Hippocampal formation (tissue), 2 donors: ENCODE results near the gene SERPINH1.
"Not testable (repeated sequence)": the region's sequence is repeated elsewhere in the genome, so short reads cannot be mapped to it uniquely, and the experiment has no call there.

Experiments
- DNase-seq, 2 donors: peaks; one replicate each; lab custom pipeline; 2025; lab: John Stamatoyannopoulos, UW

SERPINH1 gene

DNA sequence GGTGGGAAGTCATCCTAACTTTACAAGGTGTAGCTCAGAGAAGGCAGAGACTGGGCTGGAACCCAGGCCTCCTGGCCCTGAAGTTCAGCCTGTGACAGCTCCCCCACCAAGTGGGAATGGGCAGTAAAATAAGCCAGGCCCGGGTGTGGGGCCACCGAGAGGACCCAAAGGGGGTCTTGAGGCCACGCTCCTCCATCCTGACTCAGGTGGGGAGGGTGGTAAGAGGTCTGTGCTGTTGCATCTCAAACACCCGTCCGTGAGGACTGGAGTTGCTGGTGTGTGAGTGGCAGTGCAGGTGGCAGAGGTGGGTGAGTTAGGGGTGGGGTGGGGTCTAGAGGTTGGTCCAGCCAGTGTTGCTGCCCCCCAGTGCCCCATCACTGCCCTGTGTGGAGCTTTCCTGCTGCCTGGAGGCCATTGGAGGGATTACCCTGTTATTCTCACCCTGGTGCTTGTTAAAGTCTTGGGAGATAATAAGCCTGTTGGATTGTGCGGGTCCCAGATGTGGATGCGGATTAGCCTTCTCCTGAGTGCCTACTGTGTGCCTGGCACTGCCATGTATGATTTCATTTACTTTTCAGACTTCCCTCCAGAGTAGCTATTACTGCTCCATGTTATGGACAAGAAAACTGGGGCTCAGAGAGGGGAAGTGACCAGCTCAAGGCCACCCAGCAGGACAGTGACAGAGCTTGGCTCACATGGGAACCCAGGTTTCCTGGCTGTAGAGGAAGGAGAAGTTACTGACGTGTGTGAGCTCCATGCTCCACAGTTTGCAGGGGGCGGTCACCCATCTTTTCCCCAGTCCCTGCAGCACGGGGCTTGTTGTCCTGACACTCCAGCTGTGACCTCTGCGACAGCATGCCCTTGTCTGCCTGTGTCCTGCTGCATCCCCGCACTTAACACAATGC, 12.9 kb downstream of the SERPINH1 start:
- DNase-seq, result no peak

DNA sequence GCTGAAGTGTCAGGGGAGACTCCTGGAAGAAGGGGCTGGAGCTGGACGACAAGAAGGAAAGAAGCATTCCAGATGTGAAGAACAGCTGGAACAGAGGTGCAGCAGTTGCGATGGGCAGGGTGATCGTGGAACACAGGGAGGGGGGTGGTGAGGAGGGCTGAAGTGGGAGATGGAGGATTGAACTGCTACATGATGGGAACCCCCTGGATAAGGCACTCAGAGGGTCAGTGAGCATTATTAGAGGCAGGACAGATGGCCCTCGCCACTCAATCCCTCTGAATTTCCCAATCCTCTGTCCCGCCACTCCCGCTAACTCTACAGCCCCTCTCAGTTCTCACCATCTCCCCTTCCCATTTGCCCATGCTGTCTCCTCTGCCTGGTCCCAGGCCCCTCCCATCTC, 14.0 kb downstream of the SERPINH1 start:
- no peak for DNase-seq

DNA sequence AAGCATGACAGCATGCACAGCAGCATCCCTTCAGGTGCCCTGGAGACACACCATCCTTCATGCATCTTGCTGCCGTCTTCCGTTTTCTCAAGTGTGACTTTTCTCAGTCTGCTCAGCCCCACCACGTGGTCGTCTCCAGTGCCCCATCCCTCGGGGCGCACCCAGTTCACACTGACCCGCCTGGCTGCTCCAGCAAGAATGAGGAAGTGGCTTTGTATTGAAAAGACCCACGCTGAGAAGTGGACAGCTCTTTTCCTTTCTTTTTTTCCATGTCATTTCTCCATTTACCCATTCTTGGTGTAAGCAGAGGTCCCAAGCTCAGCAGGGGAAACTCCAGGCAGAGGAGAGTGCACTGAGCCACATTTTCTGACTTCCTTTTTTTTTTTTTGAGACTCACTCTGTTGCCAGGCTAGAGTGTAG, 14.5 kb downstream of the SERPINH1 start:
- DNase-seq, result peak in 1 of 2 donors; percentile 12

DNA sequence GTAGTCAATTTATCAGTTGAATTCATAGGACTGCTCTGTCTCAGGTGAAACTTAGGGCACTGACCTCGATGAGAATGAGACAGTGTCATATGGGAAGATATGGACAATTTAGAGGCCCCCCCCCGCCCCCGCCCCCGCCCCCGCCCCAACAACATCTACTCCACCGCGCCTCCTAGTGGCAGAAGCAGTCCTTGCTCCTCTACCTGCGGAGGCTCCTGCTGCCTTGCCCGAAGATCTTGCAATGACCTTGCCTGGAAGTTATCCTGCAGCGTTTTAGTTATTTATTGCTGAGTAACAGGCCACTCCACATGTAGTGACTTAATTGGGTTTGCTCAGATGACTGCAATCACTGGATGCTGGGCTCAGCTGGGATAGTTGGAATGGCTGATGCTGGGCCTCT, 15.2 kb downstream of the SERPINH1 start:
- DNase-seq, result peak in 1 of 2 donors; percentile 19

DNA sequence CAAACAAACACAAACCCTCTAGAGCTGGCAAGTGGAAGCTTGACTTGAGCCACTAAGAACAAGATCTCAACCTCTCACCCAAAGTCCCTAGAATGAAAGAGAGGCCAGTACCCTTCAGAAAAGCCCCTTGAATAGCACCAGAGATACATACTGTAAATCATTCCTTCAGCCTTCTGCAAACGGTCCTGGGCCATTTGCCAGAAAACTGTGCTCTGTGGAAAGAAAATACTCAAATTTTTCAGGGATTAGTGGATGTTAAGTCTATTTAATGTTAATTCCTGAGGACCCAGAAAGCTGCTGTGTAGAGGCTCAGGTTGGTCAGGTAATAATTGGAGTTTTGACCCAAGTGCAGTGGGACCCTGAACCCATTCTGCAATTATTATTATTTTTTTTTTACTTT, 16.9 kb downstream of the SERPINH1 start:
- no peak for DNase-seq

DNA sequence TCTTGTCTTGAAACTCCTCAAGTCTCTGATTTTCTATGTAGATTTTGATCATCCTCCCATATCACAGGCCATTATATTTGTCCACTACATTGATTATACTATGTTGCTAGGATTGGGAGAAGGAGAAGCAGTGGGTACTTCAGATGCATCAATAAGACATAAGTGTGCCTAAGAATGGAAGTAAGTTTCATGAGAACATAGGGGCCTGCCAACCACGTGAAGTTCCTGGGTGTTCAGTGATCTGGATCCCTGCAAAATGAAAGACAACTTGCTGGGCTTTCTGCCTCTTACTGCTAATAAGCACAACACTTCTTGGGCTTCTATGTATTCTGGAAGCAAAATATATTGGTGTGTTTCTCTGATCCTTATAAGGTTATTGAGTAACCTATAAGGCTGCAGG, 17.8 kb downstream of the SERPINH1 start:
- DNase-seq, result no peak

DNA sequence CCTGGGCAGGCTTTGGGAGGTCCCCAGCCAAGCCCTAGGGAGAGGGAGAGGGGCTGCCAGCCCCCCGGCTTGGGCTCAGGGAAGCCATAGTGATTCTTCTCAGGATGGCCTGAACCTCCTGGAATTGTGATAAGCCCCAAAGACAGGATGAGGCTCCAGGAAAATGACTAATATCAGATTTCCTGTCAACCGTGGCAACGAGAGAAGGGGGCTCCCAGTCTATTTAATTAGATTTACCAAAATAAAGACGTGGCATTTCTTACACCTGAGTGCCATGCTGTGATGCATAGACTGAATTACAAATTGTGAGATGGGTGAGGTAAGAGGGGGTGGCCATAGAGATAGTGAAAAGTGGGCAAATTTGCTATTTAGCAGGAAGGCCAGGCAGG, 20.4 kb downstream of the SERPINH1 start:
- no peak for DNase-seq

DNA sequence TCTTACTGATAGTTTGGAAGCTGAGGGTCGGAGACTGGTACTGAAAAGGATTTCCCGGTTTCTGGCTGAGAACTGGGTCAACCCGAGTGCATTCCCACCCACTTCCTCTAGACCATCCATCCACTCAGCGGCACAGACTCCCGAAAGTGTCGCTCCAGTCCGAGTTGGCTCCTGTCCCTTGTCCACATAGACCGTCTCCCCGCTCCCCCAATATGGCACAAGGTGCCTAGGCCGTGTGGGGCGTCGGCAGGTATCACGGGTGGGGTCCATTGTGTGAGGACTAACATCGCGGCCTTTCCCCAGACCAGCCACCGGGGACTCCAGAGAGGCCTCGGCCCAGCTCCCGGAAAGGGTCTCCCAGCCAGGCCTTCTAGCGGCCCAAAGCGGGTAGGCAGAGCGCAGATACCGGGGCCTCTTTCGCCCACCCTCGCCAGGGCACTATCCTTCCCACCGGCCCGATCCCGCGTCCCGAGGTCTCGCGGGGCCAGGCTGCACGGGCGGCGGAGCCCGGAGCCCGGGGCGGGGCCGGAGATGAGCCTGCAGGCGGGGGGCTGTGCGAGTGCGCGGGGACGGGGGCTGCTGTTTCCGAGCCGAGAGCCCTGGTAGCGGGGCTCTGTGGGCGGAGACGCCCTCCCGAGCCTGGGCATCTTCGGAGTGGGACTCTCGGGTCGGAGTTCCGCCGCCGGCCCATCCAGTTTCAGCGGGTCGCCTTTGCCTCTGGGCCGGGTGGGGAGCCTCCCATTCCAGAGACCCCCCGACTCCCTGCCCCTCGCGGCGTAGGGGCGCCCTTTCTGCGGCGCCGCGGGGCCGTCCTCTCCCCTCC, 21.1 kb downstream of the SERPINH1 start:
- peak; percentile 58 to 61 for DNase-seq

DNA sequence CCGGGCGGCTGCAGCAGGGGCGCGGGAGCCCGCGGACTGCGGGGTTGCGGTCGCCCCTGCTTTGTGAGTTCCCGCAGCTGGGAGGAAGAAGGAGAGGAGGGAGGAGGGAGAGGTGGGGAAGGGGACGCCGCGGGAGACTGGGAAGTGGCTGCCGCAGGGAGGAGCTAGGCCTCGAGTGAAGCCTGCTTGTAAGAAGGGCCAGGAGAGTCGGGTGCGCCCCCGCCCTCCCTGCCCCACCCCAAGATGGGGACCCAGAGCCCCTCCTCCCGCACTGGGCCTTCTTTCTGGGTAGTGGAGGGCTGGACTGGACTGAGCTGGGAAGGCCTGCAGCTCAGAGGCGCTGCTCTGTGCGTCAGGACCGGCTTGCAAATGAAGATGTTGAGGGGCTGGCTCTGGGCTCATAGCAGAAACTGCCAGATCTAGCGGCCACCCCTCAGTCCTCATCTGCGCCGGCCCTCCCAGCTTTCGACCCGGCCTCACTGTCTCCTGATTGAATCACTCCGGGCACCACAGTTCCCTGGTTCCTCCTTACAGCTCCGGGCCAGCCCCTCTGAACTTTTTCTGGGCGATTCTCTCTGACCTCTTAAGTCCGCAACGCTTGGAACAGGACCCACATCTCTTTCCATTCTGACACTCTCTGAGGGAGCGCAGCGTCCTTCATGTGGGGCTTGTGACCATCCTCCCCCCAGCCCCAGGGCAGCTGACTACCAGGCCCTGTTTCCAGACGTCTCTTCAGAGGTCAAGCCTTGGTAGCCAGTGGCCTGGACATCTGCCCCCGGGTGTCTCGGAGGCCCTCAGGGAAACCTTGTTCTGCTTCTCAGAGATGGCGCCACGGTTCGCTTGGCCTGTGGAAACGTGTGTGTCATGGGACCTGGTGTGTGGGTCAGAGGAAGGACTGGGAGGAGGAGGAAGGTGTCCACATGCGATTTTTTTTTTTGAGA, 21.9 kb downstream of the SERPINH1 start:
- peak; percentile 55 to 68 for DNase-seq

DNA sequence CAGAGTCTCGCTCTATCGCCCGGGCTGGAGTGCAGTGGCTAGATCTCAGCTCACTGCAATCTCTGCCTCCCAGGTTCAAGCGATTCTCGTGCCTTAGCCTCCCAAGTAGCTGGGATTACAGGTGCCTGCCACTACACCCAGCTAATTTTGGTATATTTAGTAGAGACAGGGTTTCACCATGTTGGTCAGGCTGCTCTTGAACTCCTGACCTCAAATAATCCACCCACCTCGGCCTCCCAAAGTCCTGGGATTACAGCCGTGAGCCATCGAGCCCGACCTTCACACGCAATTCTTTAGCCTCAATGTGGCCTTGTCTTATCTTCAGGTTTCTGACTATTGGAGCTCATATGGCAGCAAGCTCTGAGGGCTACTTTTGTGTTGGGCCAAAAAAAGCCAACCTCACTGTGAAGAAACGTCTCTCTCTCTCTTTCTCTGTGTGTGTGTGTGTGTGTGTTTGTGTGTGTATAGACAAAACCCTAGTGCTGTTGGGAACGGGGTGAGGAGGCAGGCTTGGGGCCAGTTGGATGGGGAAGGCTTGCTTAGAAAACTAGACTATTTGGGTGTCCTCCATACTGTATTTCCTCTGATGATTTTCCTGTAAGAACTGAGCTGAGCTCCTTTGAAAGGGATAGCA, 22.7 kb downstream of the SERPINH1 start:
- DNase-seq, result not testable (repeated sequence)

DNA sequence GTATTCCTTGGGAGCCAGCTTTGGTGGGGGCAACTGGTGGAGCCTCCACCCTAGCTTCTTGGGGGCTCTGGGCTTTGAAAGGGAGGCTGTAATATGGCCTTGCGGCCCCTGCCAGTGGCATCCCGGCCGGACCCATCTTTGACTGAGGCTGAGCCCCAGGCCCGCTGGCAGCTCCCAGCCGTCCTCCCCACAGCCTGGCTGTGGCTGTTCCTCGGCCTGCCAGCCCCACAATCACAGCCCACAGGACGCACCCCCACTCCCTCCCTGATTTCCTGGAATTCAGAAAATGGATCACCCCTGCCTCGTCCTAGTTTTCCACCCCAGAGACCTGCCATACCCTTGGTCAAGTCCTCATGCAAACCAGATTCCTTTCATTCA, 23.2 kb downstream of the SERPINH1 start:
- no peak for DNase-seq

DNA sequence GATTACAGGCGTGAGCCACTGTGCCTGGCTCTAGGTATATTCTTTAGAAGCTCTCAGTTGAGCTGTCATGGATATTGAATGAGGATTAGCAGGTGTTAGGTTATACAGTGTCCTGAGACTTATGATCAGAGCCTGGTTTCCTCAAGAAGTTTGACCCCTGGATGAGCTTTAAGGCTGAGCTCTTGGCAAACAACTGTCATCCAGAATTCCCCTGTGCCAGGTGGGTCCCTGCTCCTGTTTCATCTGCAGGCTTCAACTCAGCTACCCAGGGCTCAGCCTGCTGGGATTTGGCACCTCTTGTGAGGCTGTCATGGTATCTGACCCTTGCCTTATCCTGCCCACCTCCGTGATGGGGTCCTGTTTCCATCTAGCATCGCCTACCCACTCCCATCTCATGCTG, 24.3 kb downstream of the SERPINH1 start:
- DNase-seq, result no peak

DNA sequence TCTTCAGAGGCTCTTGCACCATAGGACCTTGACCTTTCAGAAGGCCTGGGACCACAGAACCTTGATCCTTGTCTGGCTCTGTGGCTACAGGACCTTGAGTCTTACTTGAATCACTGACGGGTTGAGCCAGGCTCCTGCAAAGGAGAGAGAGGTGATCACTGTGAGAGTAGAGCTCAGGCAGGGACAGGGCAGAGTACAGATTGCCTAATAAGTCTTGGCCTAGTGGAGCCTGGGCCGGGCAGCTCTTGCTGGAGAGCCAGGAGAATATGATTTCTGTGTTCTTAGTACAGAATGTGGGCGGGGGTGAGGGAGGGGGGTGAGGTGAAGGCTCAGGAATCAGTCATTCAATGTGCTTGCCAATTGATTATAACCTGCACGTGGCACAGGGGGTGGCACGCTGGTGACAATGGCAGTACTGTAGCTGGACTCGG, 26.0 kb downstream of the SERPINH1 start:
- no peak for DNase-seq

DNA sequence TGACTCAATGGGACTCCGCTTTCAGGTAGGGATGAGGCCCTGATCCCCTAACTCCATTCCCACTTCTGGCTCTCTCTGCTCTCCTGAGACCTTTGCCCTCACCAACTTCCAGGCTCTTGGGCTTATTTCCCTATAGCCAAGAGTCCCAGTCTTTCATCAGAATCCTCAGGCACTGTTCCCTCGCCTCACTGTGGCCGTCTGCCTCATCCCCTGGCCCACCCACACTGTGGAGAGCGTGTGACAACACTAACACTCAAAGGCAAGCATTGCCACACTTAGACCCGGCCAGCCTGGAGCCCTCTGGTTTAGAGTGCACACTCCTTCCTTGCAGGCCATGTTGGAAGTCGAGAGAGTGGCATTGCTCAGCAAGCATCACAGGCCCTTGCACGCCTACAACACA, 27.0 kb downstream of the SERPINH1 start:
- DNase-seq, result no peak

DNA sequence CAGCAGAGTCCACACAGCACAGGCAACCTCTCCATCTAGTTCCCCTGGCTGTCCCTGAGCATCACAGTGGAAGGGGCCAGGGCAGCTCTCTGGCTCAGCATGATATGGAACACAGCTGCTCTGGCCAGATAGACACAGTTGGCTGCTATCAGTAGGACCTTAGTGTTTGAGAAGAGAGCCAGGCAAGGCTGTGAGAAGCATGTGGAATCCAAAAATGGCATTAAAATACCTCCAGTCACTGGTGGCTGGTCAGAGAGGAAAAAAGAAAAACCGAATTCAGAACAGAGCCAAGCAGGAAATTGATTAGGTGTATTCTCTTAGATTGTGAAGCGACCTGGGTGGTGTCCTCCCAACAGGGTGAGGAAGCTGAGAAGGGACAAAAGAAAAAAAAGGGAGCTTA, 27.9 kb downstream of the SERPINH1 start:
- no peak for DNase-seq

DNA sequence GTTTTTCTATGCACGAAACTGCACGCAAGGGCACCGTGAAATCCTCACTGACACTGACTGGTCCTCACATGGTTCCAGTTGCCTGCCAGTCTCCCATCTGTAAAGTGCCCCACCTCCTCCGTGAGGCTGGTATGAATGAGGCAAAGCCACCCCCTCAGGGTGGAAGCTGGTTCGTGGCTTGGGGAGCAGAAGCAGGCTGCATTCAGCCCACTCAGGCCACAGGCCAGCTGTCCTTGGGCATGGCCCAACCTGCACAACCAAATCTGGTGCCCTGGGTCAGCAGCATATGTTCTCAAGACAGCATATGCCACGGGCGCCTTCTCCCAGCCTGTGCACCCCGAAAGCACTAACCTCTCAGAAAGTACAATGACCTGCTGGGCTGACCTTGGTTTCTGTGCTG, 29.3 kb downstream of the SERPINH1 start:
- DNase-seq, result no peak

DNA sequence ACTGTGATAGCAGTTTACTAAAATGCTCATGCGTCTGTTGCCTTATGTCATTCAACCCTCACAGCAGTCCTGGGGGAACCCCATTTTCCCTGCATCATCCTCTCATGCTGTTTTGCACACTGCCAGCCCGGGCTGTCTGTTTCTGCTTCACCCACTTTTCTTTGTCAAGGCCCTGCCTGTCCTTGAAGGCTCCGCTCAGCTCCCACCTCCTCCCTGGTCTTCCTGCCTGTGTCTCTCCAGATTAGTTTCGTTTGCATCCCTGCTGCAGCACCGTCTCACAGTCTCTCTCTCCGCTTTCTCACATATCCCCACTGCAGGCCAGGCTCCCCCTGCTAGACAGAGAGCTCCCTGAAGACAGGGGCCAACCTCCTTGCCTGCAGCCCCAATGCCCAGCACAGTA, 29.9 kb downstream of the SERPINH1 start:
- DNase-seq, result no peak

DNA sequence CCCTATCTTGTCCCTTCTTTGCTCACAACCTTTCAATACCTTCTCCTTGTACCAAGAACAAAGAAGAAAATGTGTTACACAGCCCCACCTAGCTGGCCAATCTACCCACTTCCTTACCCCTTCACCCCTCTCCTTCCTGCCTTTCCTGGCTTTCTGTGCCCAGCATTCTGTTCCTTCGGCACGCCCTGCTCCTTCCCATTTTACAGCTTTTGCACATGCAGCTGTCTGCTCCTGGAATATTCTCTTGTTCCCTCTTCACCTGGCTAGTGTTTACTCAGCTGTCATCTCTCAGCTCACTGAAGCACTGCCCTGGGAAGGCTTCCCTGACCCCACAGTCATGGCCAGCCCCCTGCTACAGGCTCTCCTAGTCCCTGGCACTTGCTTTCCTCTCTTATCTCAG, 30.7 kb downstream of the SERPINH1 start:
- no peak for DNase-seq

DNA sequence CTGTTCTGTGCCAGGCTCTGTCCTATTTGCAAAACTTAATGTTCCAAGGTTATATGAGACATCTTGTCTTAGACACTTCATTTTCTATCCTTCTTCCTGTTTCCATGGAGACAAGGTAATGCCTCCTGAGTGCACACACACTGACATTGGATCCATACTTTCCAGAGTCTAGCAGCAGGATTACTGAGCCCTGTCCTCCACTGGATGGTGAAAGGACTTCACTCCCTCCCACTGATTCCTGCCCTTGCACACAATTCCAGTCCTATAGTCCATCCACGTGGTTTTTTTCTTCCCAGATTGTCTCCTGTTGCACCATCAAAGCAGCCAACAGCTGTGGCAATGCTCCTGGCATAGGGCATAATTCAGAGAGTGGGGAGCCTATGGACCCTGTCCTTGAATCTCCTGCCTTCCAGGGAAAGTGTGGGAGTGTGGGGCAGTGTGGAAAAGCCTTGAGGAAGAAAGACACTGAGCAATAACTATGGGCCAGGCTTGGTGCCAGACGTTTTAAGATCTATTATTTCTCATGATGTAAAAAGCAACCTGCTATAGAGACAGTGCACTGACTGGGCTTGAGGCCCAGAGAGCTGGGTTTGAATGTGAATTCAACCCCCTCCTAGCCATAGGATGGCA, 31.3 kb downstream of the SERPINH1 start:
- no peak for DNase-seq

DNA sequence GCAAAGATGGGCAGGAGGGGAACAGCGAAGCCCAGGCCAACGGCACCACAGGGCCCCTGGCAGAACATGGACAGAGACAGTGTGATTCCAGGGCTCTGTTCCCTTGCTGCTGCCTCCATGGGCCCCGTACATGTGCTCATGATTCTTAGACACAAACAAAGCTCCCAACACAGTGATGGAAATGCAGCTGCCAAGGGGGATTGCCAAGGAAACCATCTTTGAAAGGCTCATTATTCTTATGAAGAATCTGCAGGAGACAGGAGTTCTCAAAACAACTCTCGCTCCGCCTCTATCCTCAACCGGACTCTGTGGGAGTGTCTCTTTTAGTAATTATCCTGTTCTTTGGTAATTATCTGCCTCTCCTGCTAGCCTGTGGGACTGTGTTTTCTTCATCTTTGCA, 32.2 kb downstream of the SERPINH1 start:
- DNase-seq, result no peak

DNA sequence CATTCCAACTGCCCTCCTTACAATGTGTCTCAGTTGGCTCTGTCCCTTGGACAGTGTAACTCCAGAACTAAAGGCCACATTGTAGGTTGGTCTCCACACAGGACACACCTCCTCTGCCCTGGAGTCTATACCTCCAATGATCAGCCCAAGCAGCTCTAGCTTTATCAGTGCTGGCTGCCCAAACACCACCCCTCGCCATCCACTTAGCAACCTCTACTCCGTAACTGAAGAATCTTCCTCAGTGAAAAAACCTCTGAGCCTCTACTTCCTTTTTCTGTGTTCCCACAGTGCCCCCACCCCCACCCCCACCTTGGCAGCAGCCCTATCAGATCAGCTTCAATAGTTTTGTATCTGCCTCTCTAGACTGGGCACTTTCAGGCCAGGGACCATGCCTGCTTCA, 33.4 kb downstream of the SERPINH1 start:
- DNase-seq, result no peak
